Upper lobe of left lung (tissue), 6 donors: ENCODE results near the gene CPPED1. TPM values are rescaled to one million over a fixed set of nuclear protein-coding genes. Genes with fewer than 3 reads are reported as not detected.

Experiments
- ATAC-seq, 2 donors: fragments of 200-7000 bp; cut with Tn5 transposase; one replicate each; pipeline ENCODE4 v1.9.1; 2022; ENCODE audit warnings: mild to moderate bottlenecking in 2 of 2, moderate library complexity in 2 of 2; ENCODE audit not compliant: low FRiP score in 2 of 2
- DNase-seq, 2 donors: peaks; one replicate each; pipeline ENCODE4 v3.0.0-alpha.2; 2019 to 2020
- H3K27ac ChIP-seq, 4 donors: fragments of 200-600 bp; sonication (generic); one replicate each; pipeline ENCODE4 v1.5.1; 2016 to 2019
- H3K27me3 ChIP-seq, 4 donors: fragments of 200-600 bp; sonication (generic); one replicate each; pipeline ENCODE4 v1.5.1; 2017 to 2019
- H3K36me3 ChIP-seq, 4 donors: fragments of 200-600 bp; sonication (generic); one replicate each; pipeline ENCODE4 v1.5.1; 2016 to 2019
- H3K4me1 ChIP-seq, 4 donors: fragments of 200-600 bp; sonication (generic); one replicate each; pipeline ENCODE4 v1.5.1; 2018 to 2019
- H3K4me3 ChIP-seq, 4 donors: fragments of 200-600 bp; sonication (generic); one replicate each; pipeline ENCODE4 v1.5.1; 2017 to 2019; ENCODE audit warnings: mild to moderate bottlenecking in 2 of 4, moderate library complexity in 1 of 4
- H3K9me3 ChIP-seq, 4 donors: fragments of 200-600 bp; sonication (generic); one replicate each; pipeline ENCODE4 v1.5.1; 2018 to 2019
- CTCF ChIP-seq, 6 experiments: fragments of 450-650 bp in 4 of 6; fragments of 200-600 bp in 2 of 6; sonication (generic) in 2 of 6; IDR thresholded peaks; one replicate each; pipeline ENCODE4 v1.5.1; 2016 to 2019; ENCODE audit warnings: antibody characterized with exemption in 6 of 6
- EP300 ChIP-seq, 4 donors: sonication (generic); formaldehyde crosslinking; IDR thresholded peaks; one replicate each; pipeline ENCODE4 v1.5.1; 2017; ENCODE audit warnings: antibody characterized with exemption in 4 of 4, control low read depth in 2 of 4
- POLR2A ChIP-seq, 4 donors: fragments of 450-650 bp; IDR thresholded peaks; one replicate each; pipeline ENCODE4 v1.5.1; 2016 to 2017; ENCODE audit warnings: antibody characterized with exemption in 4 of 4, mild to moderate bottlenecking in 2 of 4
- POLR2AphosphoS5 ChIP-seq, 2 donors: sonication (generic); formaldehyde crosslinking; IDR thresholded peaks; one replicate each; pipeline ENCODE4 v1.5.1; 2017; ENCODE audit warnings: antibody characterized with exemption in 2 of 2
- WGBS, 2 donors: methylation state at CpG; one replicate each; pipeline ENCODE4 v1.1.5; 2017 to 2018; 5-methylcytosine and 5-hydroxymethylcytosine counted together
- total RNA-seq, 6 donors: library from RNA; depleted of rRNA in 4 of 6; stranded (reverse); fragments of >200 nt in 4 of 6; gene quantifications; one replicate each; pipeline versions ENCODE4 v1.1.0 to v1.2.1, GENCODE V29; 2016 to 2021
- donor health status: DM: no; HTN: no; CAD: no; lungs with moderate emphysema.
- donor health status: DM: no; HTN: yes; CAD: no; lungs with severe emphysema.

CPPED1 gene
- total RNA-seq, 6 donors from 2014 or later, result 12.5 to 32.5 (median 23.1) TPM

GRCh38 chr16:12764813-12765488, 38.7 kb downstream of the CPPED1 start:
- no peak overlapping the region for H3K4me3 ChIP-seq
- TF ChIP-seq POLR2A (IDR thresholded peaks at IDR 0.05) (no peak), EP300 (IDR thresholded peaks at IDR 0.05) (no peak), CTCF (IDR thresholded peaks at IDR 0.05) (no peak), POLR2AphosphoS5 (IDR thresholded peaks at IDR 0.05) (no peak)
- no peaks in the 10 kb centered on the region for H3K27me3 ChIP-seq
- DNase-seq, result no peak
- peaks cover 0 to 3% (median 0%) of the 10 kb centered on the region in 4 donors for H3K4me1 ChIP-seq
- H3K27ac ChIP-seq, result no peak overlapping the region
- H3K36me3 ChIP-seq, result no peaks in the 10 kb centered on the region
- no peak for ATAC-seq
- no peaks in the 10 kb centered on the region for H3K9me3 ChIP-seq
- WGBS, 2 donors, result 87 to 92% methylated on average over 6 of the region's 6 CpGs

GRCh38 chr16:12763517-12763916, 40.2 kb downstream of the CPPED1 start:
- Histone ChIP-seq H3K9me3 (no peaks in the 10 kb centered on the region), H3K4me3 (no peak overlapping the region), H3K27ac (no peak overlapping the region), H3K27me3 (no peaks in the 10 kb centered on the region), H3K4me1 (peaks cover 0 to 3% (median under 1%) of the 10 kb centered on the region in 4 donors), H3K36me3 (no peaks in the 10 kb centered on the region)
- ATAC-seq (no peak), DNase-seq (no peak)
- TF ChIP-seq CTCF (IDR thresholded peaks at IDR 0.05) (no peak), POLR2A (IDR thresholded peaks at IDR 0.05) (no peak), EP300 (IDR thresholded peaks at IDR 0.05) (no peak), POLR2AphosphoS5 (IDR thresholded peaks at IDR 0.05) (no peak)
- 82 to 95% methylated on average over 3 of the region's 3 CpGs for WGBS, 2 donors

- H3K27me3 ChIP-seq, result no peaks in the 10 kb centered on the region
- no peaks in the 10 kb centered on the region for H3K36me3 ChIP-seq
- H3K4me3 ChIP-seq, result no peak overlapping the region
- WGBS, 2 donors, result 90 to 94% methylated on average over 12 of the region's 12 CpGs
- ATAC-seq, result no peak
- TF ChIP-seq POLR2A (IDR thresholded peaks at IDR 0.05) (no peak), EP300 (IDR thresholded peaks at IDR 0.05) (no peak), CTCF (IDR thresholded peaks at IDR 0.05) (no peak), POLR2AphosphoS5 (IDR thresholded peaks at IDR 0.05) (no peak)
- peak in 1 of 2 donors; percentile 15 for DNase-seq
- peaks cover 0 to 7% (median 3%) of the 10 kb centered on the region in 4 donors for H3K4me1 ChIP-seq
- H3K27ac ChIP-seq, result no peak overlapping the region
- H3K9me3 ChIP-seq, result no peaks in the 10 kb centered on the region
Observed at GRCh38 chr16:12760819-12761611, 42.7 kb downstream of the CPPED1 start.

- Histone ChIP-seq H3K27me3 (no peaks in the 10 kb centered on the region), H3K9me3 (no peaks in the 10 kb centered on the region), H3K4me3 (no peak overlapping the region), H3K4me1 (peaks cover 0 to 7% (median 3%) of the 10 kb centered on the region in 4 donors), H3K36me3 (no peaks in the 10 kb centered on the region), H3K27ac (no peak overlapping the region)
- no peak for TF ChIP-seq POLR2AphosphoS5 (IDR thresholded peaks at IDR 0.05)
- TF ChIP-seq EP300 (IDR thresholded peaks at IDR 0.05), result no peak
- TF ChIP-seq POLR2A (IDR thresholded peaks at IDR 0.05), result no peak
- TF ChIP-seq CTCF (IDR thresholded peaks at IDR 0.05), result no peak
- WGBS, 2 donors, result 81 to 85% methylated on average over 9 of the region's 9 CpGs
- ATAC-seq (no peak), DNase-seq (no peak)
Observed at GRCh38 chr16:12758670-12759558, 44.8 kb downstream of the CPPED1 start.
